ENCODE data around the gene PTCRA. TPM values are rescaled to one million over a fixed set of nuclear protein-coding genes. Genes with fewer than 3 reads are reported as not detected.

PTCRA gene
- total RNA-seq, 1 experiment from 2014 or later, result not detected

DNA sequence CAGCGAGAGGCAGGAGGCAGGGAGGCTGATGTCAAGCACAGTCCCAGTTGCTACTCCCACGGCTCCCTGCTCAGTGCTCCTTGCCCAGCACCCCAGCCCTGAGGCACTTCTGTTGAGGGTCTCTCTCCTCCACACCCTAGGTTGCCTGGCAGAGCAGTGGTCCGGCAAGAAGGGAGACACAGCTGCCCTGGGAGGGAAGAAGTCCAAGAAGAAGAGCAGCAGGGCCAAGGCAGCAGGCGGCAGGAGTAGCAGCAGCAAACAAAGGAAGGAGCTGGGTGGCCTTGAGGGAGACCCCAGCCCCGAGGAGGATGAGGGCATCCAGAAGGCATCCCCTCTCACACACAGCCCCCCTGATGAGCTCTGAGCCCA lies 22.6 kb downstream of the PTCRA start:
- no peaks in the 10 kb centered on the region for H3K27me3 ChIP-seq (ENCODE audit: insufficient read depth, low read length)
- no peak overlapping the region for H3K9ac ChIP-seq (ENCODE audit: low read length)
- ChIA-PET POLR2A (no interaction called here), RAD21 (ENCODE audit: low non-redundant PET in 1 of 2, low total read pairs in 2 of 2, uncharacterized antibody in 2 of 2, unreplicated experiment in 2 of 2) (no interaction called here), CTCF (no interaction called here)
- H3K9me3 ChIP-seq (ENCODE audit: control insufficient read depth in 1 of 2, insufficient read depth in 1 of 2, low read depth in 1 of 2, low read length in 2 of 2), result no peaks in the 10 kb centered on the region
- no peak overlapping the region for H3K4me3 ChIP-seq (replicated peaks in 1 of 2; ENCODE audit: low read depth in 1 of 2, low read length in 2 of 2)
- H3K4me1 ChIP-seq (ENCODE audit: control insufficient read depth in 1 of 2, insufficient read depth in 2 of 2, low read length in 2 of 2), result no peaks in the 10 kb centered on the region
- no peak overlapping the region for H3K4me2 ChIP-seq (ENCODE audit: low read length)
- H3K9me2 ChIP-seq (ENCODE audit: insufficient read depth), result no peaks in the 10 kb centered on the region
- H3K79me2 ChIP-seq (ENCODE audit: insufficient read depth, low read length), result peaks cover 12% of the 10 kb centered on the region
- DNase-seq (ENCODE audit: low read depth, low spot score) (no peak), ATAC-seq (no peak)
- no peak overlapping the region for H3K27ac ChIP-seq (ENCODE audit: low read depth, low read length)
- no peak for TF ChIP-seq SIN3A (IDR thresholded peaks at IDR 0.05; ENCODE audit: low read depth)
- no peaks in the 10 kb centered on the region for H4K20me1 ChIP-seq (ENCODE audit: insufficient read depth)
- H3K36me3 ChIP-seq (ENCODE audit: control insufficient read depth in 1 of 2, insufficient read depth in 2 of 2, low read length in 2 of 2), result peaks cover 22% of the 10 kb centered on the region in 2 experiments; a peak in 3 of 4 replicates
- intact Hi-C loops (cut with micrococcal nuclease), result no loop called here
- BruUV-seq (replicated peaks), result no TSS peak
- no peak overlapping the region for H2AFZ ChIP-seq (ENCODE audit: low read depth, low read length, poor library complexity, severe bottlenecking)

DNA sequence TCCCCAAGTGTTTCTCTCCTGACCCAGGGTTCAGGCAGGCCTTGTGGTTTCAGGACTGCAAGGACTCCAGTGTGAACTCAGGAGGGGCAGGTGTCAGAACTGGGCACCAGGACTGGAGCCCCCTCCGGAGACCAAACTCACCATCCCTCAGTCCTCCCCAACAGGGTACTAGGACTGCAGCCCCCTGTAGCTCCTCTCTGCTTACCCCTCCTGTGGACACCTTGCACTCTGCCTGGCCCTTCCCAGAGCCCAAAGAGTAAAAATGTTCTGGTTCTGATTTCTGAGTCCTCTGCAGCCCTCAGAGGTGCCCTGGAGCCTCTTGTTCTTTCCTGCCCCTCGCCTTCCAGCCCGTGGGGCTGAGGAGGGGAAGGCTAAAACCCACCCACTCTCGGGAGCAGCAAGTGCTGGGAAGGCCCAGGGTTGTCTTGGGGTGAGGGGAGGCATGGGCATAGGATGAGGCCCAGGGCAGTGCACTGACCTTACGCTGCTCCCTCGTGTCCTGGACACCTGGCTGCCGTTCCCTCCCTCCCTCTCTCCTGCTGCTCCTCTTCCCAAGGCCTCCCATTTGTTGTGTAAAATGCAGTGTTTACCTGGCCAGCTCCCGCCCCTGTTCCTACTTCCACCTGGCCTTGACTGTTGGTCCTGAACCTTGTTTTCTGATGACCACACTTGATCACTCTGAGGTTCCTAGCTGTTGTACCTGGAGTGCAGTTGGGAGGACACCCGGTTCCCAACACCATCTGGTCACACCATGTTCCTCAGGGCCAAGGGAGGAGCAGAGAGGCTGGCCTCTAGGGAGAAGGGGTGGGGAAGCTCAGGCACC lies 23.3 kb downstream of the PTCRA start:
- H3K27me3 ChIP-seq (ENCODE audit: insufficient read depth, low read length), result no peaks in the 10 kb centered on the region
- no peak for DNase-seq (ENCODE audit: low read depth, low spot score)
- H3K9me2 ChIP-seq (ENCODE audit: insufficient read depth), result no peaks in the 10 kb centered on the region
- BruUV-seq (replicated peaks), result no TSS peak
- ChIA-PET CTCF (no interaction called here), POLR2A (interaction anchor here (0.6 kb wide), 1 partner anchor 36 kb away, joined by 3 read pairs; no protein-coding TSS in a partner anchor), RAD21 (ENCODE audit: low non-redundant PET in 1 of 2, low total read pairs in 2 of 2, uncharacterized antibody in 2 of 2, unreplicated experiment in 2 of 2) (no interaction called here)
- H3K4me3 ChIP-seq (replicated peaks in 1 of 2; ENCODE audit: low read depth in 1 of 2, low read length in 2 of 2), result no peak overlapping the region
- H3K79me2 ChIP-seq (ENCODE audit: insufficient read depth, low read length), result peaks cover 6% of the 10 kb centered on the region
- no peak overlapping the region for H3K4me2 ChIP-seq (ENCODE audit: low read length)
- intact Hi-C loops (cut with micrococcal nuclease), result no loop called here
- H3K9me3 ChIP-seq (ENCODE audit: control insufficient read depth in 1 of 2, insufficient read depth in 1 of 2, low read depth in 1 of 2, low read length in 2 of 2), result no peaks in the 10 kb centered on the region
- 0 out of 2 replicates have a peak, but pooled peaks have one; percentile 35 for ATAC-seq
- peaks cover 19 to 21% of the 10 kb centered on the region in 2 experiments; a peak in 3 of 4 replicates for H3K36me3 ChIP-seq (ENCODE audit: control insufficient read depth in 1 of 2, insufficient read depth in 2 of 2, low read length in 2 of 2)
- no peak overlapping the region for H3K9ac ChIP-seq (ENCODE audit: low read length)
- no peaks in the 10 kb centered on the region for H3K4me1 ChIP-seq (ENCODE audit: control insufficient read depth in 1 of 2, insufficient read depth in 2 of 2, low read length in 2 of 2)
- H2AFZ ChIP-seq (ENCODE audit: low read depth, low read length, poor library complexity, severe bottlenecking), result no peak overlapping the region
- H4K20me1 ChIP-seq (ENCODE audit: insufficient read depth), result no peaks in the 10 kb centered on the region
- H3K27ac ChIP-seq (ENCODE audit: low read depth, low read length), result no peak overlapping the region
- TF ChIP-seq FOSL1 (IDR thresholded peaks at IDR 0.05; ENCODE audit: low read depth) (no peak), CBX3 (IDR thresholded peaks at IDR 0.05; ENCODE audit: low read depth) (no peak), JUND (IDR thresholded peaks at IDR 0.05) (no peak), EZH2 (IDR thresholded peaks at IDR 0.05) (no peak), RAD21 (IDR thresholded peaks at IDR 0.05; ENCODE audit: low read depth) (no peak), TCF7L2 (IDR thresholded peaks at IDR 0.05; ENCODE audit: borderline replicate concordance, extremely low read depth, insufficient read depth, insufficient read length) (no peak), EGR1 (IDR thresholded peaks at IDR 0.05; ENCODE audit: low read depth) (no peak), CEBPB (IDR thresholded peaks at IDR 0.05; ENCODE audit: low read depth) (no peak), SRF (IDR thresholded peaks at IDR 0.05; ENCODE audit: low read depth) (no peak), POLR2A (IDR thresholded peaks at IDR 0.05; ENCODE audit: borderline replicate concordance, extremely low read depth, insufficient read depth, insufficient read length) (no peak)
- TF ChIP-seq, protein P1, sequence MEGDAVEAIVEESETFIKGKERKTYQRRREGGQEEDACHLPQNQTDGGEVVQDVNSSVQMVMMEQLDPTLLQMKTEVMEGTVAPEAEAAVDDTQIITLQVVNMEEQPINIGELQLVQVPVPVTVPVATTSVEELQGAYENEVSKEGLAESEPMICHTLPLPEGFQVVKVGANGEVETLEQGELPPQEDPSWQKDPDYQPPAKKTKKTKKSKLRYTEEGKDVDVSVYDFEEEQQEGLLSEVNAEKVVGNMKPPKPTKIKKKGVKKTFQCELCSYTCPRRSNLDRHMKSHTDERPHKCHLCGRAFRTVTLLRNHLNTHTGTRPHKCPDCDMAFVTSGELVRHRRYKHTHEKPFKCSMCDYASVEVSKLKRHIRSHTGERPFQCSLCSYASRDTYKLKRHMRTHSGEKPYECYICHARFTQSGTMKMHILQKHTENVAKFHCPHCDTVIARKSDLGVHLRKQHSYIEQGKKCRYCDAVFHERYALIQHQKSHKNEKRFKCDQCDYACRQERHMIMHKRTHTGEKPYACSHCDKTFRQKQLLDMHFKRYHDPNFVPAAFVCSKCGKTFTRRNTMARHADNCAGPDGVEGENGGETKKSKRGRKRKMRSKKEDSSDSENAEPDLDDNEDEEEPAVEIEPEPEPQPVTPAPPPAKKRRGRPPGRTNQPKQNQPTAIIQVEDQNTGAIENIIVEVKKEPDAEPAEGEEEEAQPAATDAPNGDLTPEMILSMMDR (IDR thresholded peaks at IDR 0.05 in 2 of 3, conservative IDR thresholded peaks at IDR 0.05 in 1 of 3; ENCODE audit: borderline replicate concordance in 1 of 3, insufficient read depth in 1 of 3, low read depth in 2 of 3, low read length in 2 of 3), result no peak
- TF ChIP-seq, protein P2, sequence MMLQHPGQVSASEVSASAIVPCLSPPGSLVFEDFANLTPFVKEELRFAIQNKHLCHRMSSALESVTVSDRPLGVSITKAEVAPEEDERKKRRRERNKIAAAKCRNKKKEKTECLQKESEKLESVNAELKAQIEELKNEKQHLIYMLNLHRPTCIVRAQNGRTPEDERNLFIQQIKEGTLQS (IDR thresholded peaks at IDR 0.05), result no peak
- TF ChIP-seq, protein P3, sequence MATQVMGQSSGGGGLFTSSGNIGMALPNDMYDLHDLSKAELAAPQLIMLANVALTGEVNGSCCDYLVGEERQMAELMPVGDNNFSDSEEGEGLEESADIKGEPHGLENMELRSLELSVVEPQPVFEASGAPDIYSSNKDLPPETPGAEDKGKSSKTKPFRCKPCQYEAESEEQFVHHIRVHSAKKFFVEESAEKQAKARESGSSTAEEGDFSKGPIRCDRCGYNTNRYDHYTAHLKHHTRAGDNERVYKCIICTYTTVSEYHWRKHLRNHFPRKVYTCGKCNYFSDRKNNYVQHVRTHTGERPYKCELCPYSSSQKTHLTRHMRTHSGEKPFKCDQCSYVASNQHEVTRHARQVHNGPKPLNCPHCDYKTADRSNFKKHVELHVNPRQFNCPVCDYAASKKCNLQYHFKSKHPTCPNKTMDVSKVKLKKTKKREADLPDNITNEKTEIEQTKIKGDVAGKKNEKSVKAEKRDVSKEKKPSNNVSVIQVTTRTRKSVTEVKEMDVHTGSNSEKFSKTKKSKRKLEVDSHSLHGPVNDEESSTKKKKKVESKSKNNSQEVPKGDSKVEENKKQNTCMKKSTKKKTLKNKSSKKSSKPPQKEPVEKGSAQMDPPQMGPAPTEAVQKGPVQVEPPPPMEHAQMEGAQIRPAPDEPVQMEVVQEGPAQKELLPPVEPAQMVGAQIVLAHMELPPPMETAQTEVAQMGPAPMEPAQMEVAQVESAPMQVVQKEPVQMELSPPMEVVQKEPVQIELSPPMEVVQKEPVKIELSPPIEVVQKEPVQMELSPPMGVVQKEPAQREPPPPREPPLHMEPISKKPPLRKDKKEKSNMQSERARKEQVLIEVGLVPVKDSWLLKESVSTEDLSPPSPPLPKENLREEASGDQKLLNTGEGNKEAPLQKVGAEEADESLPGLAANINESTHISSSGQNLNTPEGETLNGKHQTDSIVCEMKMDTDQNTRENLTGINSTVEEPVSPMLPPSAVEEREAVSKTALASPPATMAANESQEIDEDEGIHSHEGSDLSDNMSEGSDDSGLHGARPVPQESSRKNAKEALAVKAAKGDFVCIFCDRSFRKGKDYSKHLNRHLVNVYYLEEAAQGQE (IDR thresholded peaks at IDR 0.05; ENCODE audit: low read depth), result no peak
